Endothelial cell of umbilical vein (primary cell): ENCODE measurements around the gene MIA3.

ENCODE experiments used
- EZH2 ChIP-seq: IDR thresholded peaks from 2 replicates; pipeline ENCODE4 v1.6.1; 2012; ENCODE audit warnings: borderline replicate concordance, low read depth, mild to moderate bottlenecking, moderate library complexity, low read length, inconsistent platforms; ENCODE audit not compliant: severe bottlenecking
- TF ChIP-seq, protein P1 (sequence below): IDR thresholded peaks from 2 replicates; pipeline ENCODE4 v1.6.1; 2011; ENCODE audit not compliant: insufficient read depth, insufficient read length
- TF ChIP-seq, protein P2 (sequence below), 2 donors: IDR thresholded peaks; 1 replicate in 1 of 2; 2 replicates in 1 of 2; pipeline ENCODE4 v1.5.1; 2011; ENCODE audit warnings: low read length in 2 of 2, mild to moderate bottlenecking in 2 of 2, moderate library complexity in 2 of 2, control low read depth in 1 of 2, inconsistent platforms in 1 of 2, low read depth in 1 of 2; ENCODE audit not compliant: insufficient read depth in 1 of 2; ENCODE audit errors: extremely low read depth in 1 of 2

DNA sequence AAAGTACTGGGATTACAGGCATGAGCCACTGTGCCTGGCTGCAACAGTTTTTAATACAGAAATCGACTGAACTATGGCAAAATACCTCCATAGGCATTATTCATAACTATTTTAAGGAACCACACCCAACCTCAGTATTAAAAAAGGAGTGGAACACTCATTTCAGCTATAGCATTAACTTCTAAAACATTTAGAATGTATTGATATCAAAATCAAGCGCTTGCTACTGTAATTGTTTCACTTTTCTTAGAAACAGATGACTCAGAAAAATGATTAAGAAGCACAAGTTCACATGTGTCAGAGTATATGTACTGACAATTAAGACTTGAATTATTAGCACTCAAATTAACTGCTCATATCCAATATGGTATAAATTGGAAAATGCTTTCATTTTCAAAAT is 79.3 kb downstream of the MIA3 start:
- TF ChIP-seq, protein P1, sequence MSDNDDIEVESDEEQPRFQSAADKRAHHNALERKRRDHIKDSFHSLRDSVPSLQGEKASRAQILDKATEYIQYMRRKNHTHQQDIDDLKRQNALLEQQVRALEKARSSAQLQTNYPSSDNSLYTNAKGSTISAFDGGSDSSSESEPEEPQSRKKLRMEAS: no peak
- TF ChIP-seq, protein P2, sequence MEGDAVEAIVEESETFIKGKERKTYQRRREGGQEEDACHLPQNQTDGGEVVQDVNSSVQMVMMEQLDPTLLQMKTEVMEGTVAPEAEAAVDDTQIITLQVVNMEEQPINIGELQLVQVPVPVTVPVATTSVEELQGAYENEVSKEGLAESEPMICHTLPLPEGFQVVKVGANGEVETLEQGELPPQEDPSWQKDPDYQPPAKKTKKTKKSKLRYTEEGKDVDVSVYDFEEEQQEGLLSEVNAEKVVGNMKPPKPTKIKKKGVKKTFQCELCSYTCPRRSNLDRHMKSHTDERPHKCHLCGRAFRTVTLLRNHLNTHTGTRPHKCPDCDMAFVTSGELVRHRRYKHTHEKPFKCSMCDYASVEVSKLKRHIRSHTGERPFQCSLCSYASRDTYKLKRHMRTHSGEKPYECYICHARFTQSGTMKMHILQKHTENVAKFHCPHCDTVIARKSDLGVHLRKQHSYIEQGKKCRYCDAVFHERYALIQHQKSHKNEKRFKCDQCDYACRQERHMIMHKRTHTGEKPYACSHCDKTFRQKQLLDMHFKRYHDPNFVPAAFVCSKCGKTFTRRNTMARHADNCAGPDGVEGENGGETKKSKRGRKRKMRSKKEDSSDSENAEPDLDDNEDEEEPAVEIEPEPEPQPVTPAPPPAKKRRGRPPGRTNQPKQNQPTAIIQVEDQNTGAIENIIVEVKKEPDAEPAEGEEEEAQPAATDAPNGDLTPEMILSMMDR (IDR thresholded peaks at IDR 0.05; ENCODE audit: extremely low read depth in 1 of 2, insufficient read depth in 1 of 2, low read depth in 1 of 2, low read length in 2 of 2): no peak
- no peak for TF ChIP-seq EZH2
